GM10266 (cell line): ENCODE results near the gene WDR35.

Experiments
- DNase-seq: peaks from one replicate; pipeline ENCODE4 v3.0.0; 2012; ENCODE audit errors: extremely low spot score
- CTCF ChIP-seq: IDR thresholded peaks from 2 replicates; pipeline ENCODE4 v1.5.1; 2012; ENCODE audit warnings: mild to moderate bottlenecking, low read depth; ENCODE audit not compliant: control insufficient read depth, insufficient read depth; ENCODE audit errors: missing control alignments

WDR35 gene

GRCh38 chr2:20011276-20012031 lies 21.5 kb upstream of the WDR35 start:
- DNase-seq = no peak
- TF ChIP-seq CTCF = no peak

- no peak for TF ChIP-seq CTCF
- no peak for DNase-seq
Measured at GRCh38 chr2:20008703-20009102, 18.8 kb upstream of the WDR35 start.

- DNase-seq = no peak
- TF ChIP-seq CTCF = no peak
Measured at GRCh38 chr2:20005891-20006470, 16.1 kb upstream of the WDR35 start.

GRCh38 chr2:20005067-20005627 lies 15.2 kb upstream of the WDR35 start:
- no peak for DNase-seq
- no peak for TF ChIP-seq CTCF

- no peak for DNase-seq
- TF ChIP-seq CTCF = no peak
Measured at GRCh38 chr2:20001361-20001863, 11.5 kb upstream of the WDR35 start.

GRCh38 chr2:19993731-19994130 lies 3.8 kb upstream of the WDR35 start:
- TF ChIP-seq CTCF = no peak
- DNase-seq = no peak

DNA sequence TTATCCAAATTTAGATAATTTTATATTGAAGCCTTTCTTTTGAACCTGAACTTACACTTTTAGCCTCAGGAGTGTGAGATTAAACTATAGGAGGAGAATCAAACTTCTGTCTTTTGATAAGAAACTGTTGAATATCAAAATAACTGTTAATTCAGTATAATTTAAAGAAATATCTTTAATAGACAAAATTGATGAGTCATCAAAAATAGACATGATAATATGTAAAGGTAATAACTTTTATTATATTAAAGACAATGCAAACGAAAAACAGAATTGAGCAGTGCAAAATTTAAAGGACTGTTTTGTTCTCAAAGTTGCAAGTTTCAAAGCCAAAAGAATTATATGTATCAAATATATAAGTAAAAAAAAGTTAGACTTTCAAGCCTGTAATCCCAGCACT lies 2.0 kb upstream of the WDR35 start:
- TF ChIP-seq CTCF = no peak
- no peak for DNase-seq
